ENCODE results near the gene PPBP. TPM values are rescaled to one million over a fixed set of nuclear protein-coding genes. Genes with fewer than 3 reads are reported as not detected.

The PPBP gene
- total RNA-seq, 1 experiment from 2014 or later: not detected

DNA sequence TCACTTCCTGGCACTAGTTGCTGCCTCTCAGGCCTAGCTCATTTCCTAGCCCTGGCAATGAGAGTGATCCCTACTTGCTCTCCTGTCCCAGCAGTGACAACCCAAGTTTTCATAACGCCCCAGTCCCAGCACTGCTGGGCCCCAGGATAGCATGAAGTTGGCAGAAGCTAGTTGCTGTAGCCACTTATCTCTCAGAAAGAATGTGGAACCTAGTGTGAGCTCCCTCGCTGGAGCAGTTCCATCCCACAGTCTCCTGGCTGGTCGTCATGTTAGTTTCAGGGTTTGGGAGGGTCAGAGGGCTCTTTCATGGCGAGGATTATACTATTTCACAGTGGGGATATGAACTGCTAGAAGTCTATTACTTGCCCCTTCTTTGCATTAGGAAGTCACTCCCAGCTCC, 11.3 kb downstream of the PPBP start (continued):
- TF ChIP-seq, protein P1, sequence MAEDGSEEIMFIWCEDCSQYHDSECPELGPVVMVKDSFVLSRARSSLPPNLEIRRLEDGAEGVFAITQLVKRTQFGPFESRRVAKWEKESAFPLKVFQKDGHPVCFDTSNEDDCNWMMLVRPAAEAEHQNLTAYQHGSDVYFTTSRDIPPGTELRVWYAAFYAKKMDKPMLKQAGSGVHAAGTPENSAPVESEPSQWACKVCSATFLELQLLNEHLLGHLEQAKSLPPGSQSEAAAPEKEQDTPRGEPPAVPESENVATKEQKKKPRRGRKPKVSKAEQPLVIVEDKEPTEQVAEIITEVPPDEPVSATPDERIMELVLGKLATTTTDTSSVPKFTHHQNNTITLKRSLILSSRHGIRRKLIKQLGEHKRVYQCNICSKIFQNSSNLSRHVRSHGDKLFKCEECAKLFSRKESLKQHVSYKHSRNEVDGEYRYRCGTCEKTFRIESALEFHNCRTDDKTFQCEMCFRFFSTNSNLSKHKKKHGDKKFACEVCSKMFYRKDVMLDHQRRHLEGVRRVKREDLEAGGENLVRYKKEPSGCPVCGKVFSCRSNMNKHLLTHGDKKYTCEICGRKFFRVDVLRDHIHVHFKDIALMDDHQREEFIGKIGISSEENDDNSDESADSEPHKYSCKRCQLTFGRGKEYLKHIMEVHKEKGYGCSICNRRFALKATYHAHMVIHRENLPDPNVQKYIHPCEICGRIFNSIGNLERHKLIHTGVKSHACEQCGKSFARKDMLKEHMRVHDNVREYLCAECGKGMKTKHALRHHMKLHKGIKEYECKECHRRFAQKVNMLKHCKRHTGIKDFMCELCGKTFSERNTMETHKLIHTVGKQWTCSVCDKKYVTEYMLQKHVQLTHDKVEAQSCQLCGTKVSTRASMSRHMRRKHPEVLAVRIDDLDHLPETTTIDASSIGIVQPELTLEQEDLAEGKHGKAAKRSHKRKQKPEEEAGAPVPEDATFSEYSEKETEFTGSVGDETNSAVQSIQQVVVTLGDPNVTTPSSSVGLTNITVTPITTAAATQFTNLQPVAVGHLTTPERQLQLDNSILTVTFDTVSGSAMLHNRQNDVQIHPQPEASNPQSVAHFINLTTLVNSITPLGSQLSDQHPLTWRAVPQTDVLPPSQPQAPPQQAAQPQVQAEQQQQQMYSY (CRISPR knock-in tag; IDR thresholded peaks at IDR 0.05): no peak
- no peak for TF ChIP-seq IRF2 (CRISPR knock-in tag; IDR thresholded peaks at IDR 0.05; ENCODE audit: borderline replicate concordance, low read depth)
- no peak for TF ChIP-seq ZNF138 (CRISPR knock-in tag; conservative IDR thresholded peaks at IDR 0.05)
- no peak for TF ChIP-seq PREB (CRISPR knock-in tag; IDR thresholded peaks at IDR 0.05; ENCODE audit: borderline replicate concordance)
- no peak for TF ChIP-seq FOXP1 (CRISPR knock-in tag; IDR thresholded peaks at IDR 0.05; ENCODE audit: borderline replicate concordance)

DNA sequence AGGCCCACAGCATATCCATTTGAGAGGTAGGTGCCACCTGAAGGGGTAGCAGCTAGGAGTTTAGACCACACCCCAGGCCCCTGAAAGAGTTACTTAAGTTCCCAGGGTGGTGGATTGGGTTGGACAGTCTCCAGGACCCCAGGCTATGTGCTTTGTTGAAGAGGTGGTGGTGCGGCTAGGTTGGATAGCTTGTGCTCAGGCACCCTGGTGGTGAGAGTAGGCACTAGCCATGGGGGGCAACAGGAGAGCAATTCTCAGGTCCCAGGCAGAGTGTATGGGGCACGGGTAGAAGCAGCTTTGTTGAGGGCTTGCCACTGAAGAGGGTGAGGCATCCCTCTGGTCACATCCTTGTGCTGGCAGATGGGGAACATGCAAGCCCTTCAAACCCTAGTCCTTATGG, 11.8 kb downstream of the PPBP start:
- Mint-ChIP-seq H3K27ac (no peak overlapping the region), H3K4me3 (no peak overlapping the region), H3K4me1 (peaks cover 22% of the 10 kb centered on the region), H3K9me3 (peaks cover 28% of the 10 kb centered on the region), H3K27me3 (ENCODE audit: low read depth) (no peaks in the 10 kb centered on the region), H3K36me3 (peaks cover 24% of the 10 kb centered on the region)
- no peak for DNase-seq (ENCODE audit: low spot score)
- CTCF ChIA-PET: interaction anchor here (0.7 to 2.4 kb wide), 3 partner anchors 11 to 63 kb away, joined by 3 to 13 read pairs (median 3); partner anchors contain the start of gene CXCL5
- ATAC-seq: no peak
- POLR2A ChIA-PET: no interaction called here
- TF ChIP-seq ESRRA (CRISPR knock-in tag; IDR thresholded peaks at IDR 0.05; ENCODE audit: borderline replicate concordance) (no peak), GTF2I (CRISPR knock-in tag; conservative IDR thresholded peaks at IDR 0.05) (no peak), TEAD4 (CRISPR knock-in tag; IDR thresholded peaks at IDR 0.05) (no peak), PRRX2 (CRISPR knock-in tag; IDR thresholded peaks at IDR 0.05) (no peak), SMAD4 (CRISPR knock-in tag; IDR thresholded peaks at IDR 0.05) (no peak), ZNF425 (CRISPR knock-in tag; conservative IDR thresholded peaks at IDR 0.05) (no peak)
- TF ChIP-seq, protein P2, sequence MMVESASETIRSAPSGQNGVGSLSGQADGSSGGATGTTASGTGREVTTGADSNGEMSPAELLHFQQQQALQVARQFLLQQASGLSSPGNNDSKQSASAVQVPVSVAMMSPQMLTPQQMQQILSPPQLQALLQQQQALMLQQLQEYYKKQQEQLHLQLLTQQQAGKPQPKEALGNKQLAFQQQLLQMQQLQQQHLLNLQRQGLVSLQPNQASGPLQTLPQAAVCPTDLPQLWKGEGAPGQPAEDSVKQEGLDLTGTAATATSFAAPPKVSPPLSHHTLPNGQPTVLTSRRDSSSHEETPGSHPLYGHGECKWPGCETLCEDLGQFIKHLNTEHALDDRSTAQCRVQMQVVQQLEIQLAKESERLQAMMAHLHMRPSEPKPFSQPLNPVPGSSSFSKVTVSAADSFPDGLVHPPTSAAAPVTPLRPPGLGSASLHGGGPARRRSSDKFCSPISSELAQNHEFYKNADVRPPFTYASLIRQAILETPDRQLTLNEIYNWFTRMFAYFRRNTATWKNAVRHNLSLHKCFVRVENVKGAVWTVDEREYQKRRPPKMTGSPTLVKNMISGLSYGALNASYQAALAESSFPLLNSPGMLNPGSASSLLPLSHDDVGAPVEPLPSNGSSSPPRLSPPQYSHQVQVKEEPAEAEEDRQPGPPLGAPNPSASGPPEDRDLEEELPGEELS (CRISPR knock-in tag; IDR thresholded peaks at IDR 0.05): no peak
- TF ChIP-seq, protein P3, sequence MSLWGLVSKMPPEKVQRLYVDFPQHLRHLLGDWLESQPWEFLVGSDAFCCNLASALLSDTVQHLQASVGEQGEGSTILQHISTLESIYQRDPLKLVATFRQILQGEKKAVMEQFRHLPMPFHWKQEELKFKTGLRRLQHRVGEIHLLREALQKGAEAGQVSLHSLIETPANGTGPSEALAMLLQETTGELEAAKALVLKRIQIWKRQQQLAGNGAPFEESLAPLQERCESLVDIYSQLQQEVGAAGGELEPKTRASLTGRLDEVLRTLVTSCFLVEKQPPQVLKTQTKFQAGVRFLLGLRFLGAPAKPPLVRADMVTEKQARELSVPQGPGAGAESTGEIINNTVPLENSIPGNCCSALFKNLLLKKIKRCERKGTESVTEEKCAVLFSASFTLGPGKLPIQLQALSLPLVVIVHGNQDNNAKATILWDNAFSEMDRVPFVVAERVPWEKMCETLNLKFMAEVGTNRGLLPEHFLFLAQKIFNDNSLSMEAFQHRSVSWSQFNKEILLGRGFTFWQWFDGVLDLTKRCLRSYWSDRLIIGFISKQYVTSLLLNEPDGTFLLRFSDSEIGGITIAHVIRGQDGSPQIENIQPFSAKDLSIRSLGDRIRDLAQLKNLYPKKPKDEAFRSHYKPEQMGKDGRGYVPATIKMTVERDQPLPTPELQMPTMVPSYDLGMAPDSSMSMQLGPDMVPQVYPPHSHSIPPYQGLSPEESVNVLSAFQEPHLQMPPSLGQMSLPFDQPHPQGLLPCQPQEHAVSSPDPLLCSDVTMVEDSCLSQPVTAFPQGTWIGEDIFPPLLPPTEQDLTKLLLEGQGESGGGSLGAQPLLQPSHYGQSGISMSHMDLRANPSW (CRISPR knock-in tag; conservative IDR thresholded peaks at IDR 0.05; ENCODE audit: low read depth): no peak
- TF ChIP-seq, protein P4, sequence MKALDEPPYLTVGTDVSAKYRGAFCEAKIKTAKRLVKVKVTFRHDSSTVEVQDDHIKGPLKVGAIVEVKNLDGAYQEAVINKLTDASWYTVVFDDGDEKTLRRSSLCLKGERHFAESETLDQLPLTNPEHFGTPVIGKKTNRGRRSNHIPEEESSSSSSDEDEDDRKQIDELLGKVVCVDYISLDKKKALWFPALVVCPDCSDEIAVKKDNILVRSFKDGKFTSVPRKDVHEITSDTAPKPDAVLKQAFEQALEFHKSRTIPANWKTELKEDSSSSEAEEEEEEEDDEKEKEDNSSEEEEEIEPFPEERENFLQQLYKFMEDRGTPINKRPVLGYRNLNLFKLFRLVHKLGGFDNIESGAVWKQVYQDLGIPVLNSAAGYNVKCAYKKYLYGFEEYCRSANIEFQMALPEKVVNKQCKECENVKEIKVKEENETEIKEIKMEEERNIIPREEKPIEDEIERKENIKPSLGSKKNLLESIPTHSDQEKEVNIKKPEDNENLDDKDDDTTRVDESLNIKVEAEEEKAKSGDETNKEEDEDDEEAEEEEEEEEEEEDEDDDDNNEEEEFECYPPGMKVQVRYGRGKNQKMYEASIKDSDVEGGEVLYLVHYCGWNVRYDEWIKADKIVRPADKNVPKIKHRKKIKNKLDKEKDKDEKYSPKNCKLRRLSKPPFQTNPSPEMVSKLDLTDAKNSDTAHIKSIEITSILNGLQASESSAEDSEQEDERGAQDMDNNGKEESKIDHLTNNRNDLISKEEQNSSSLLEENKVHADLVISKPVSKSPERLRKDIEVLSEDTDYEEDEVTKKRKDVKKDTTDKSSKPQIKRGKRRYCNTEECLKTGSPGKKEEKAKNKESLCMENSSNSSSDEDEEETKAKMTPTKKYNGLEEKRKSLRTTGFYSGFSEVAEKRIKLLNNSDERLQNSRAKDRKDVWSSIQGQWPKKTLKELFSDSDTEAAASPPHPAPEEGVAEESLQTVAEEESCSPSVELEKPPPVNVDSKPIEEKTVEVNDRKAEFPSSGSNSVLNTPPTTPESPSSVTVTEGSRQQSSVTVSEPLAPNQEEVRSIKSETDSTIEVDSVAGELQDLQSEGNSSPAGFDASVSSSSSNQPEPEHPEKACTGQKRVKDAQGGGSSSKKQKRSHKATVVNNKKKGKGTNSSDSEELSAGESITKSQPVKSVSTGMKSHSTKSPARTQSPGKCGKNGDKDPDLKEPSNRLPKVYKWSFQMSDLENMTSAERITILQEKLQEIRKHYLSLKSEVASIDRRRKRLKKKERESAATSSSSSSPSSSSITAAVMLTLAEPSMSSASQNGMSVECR (CRISPR knock-in tag; IDR thresholded peaks at IDR 0.05; ENCODE audit: borderline replicate concordance): no peak
- TF ChIP-seq, protein P5, sequence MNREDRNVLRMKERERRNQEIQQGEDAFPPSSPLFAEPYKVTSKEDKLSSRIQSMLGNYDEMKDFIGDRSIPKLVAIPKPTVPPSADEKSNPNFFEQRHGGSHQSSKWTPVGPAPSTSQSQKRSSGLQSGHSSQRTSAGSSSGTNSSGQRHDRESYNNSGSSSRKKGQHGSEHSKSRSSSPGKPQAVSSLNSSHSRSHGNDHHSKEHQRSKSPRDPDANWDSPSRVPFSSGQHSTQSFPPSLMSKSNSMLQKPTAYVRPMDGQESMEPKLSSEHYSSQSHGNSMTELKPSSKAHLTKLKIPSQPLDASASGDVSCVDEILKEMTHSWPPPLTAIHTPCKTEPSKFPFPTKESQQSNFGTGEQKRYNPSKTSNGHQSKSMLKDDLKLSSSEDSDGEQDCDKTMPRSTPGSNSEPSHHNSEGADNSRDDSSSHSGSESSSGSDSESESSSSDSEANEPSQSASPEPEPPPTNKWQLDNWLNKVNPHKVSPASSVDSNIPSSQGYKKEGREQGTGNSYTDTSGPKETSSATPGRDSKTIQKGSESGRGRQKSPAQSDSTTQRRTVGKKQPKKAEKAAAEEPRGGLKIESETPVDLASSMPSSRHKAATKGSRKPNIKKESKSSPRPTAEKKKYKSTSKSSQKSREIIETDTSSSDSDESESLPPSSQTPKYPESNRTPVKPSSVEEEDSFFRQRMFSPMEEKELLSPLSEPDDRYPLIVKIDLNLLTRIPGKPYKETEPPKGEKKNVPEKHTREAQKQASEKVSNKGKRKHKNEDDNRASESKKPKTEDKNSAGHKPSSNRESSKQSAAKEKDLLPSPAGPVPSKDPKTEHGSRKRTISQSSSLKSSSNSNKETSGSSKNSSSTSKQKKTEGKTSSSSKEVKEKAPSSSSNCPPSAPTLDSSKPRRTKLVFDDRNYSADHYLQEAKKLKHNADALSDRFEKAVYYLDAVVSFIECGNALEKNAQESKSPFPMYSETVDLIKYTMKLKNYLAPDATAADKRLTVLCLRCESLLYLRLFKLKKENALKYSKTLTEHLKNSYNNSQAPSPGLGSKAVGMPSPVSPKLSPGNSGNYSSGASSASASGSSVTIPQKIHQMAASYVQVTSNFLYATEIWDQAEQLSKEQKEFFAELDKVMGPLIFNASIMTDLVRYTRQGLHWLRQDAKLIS (CRISPR knock-in tag; IDR thresholded peaks at IDR 0.05; ENCODE audit: borderline replicate concordance): no peak
